Loucy (cell line): ENCODE results near the gene TRPM3.

Source experiments
- H2AFZ ChIP-seq: fragments of 200-600 bp; sonication (generic); 2 replicates; pipeline ENCODE4 v1.6.0; 2016; ENCODE audit warnings: antibody characterized with exemption, mild to moderate bottlenecking, low read length, moderate library complexity
- H3F3A ChIP-seq: fragments of 200-600 bp; 2 replicates; pipeline ENCODE4 v1.6.0; 2016; ENCODE audit warnings: antibody characterized with exemption, low read depth, mild to moderate bottlenecking
- H3K27me3 ChIP-seq: fragments of 200-600 bp; sonication (generic); 2 replicates; pipeline ENCODE4 v1.6.1; 2014; ENCODE audit warnings: low read length, mild to moderate bottlenecking; ENCODE audit not compliant: insufficient read depth, poor library complexity, severe bottlenecking
- H3K36me3 ChIP-seq: fragments of 200-600 bp; sonication (generic); 2 replicates; pipeline ENCODE4 v1.6.1; 2016; ENCODE audit warnings: low read length; ENCODE audit not compliant: insufficient read depth
- H3K4me1 ChIP-seq: fragments of 200-600 bp; sonication (generic); 2 replicates; pipeline ENCODE4 v1.5.1; 2014; ENCODE audit warnings: low read length, mild to moderate bottlenecking; ENCODE audit not compliant: insufficient read depth, poor library complexity, severe bottlenecking
- H3K4me2 ChIP-seq: fragments of 200-600 bp; sonication (generic); 2 replicates; pipeline ENCODE4 v1.6.0; 2014; ENCODE audit warnings: antibody characterized with exemption, low read length, low read depth, mild to moderate bottlenecking; ENCODE audit not compliant: poor library complexity, severe bottlenecking
- H3K4me3 ChIP-seq: fragments of 200-600 bp; sonication (generic); 2 replicates; pipeline ENCODE4 v1.5.1; 2014; ENCODE audit warnings: low read length, mild to moderate bottlenecking, mixed read lengths; ENCODE audit not compliant: poor library complexity, severe bottlenecking
- H3K79me2 ChIP-seq: fragments of 200-600 bp; sonication (generic); 2 replicates; pipeline ENCODE4 v1.6.1; 2014; ENCODE audit warnings: low read length; ENCODE audit not compliant: insufficient read depth
- H3K9ac ChIP-seq: fragments of 200-600 bp; sonication (generic); 2 replicates; pipeline ENCODE4 v1.6.0; 2014; ENCODE audit warnings: mild to moderate bottlenecking, low read depth, low read length, moderate library complexity; ENCODE audit not compliant: poor library complexity, severe bottlenecking
- H3K9me2 ChIP-seq: fragments of 200-600 bp; sonication (generic); replicated peaks from 2 replicates; pipeline ENCODE4 v1.6.1; 2016; ENCODE audit warnings: low read depth, low read length, mixed read lengths
- H3K9me3 ChIP-seq: fragments of 200-600 bp; sonication (generic); 2 replicates; pipeline ENCODE4 v1.6.1; 2014; ENCODE audit warnings: mild to moderate bottlenecking, antibody characterized with exemption, low read length, low read depth; ENCODE audit not compliant: insufficient read depth
- H4K20me1 ChIP-seq: fragments of 200-600 bp; sonication (generic); 2 replicates; pipeline ENCODE4 v1.6.0; 2014; ENCODE audit warnings: antibody characterized with exemption, low read length, mild to moderate bottlenecking; ENCODE audit not compliant: insufficient read depth, poor library complexity, severe bottlenecking
- EZH2phosphoT487 ChIP-seq: fragments of 200-600 bp; IDR thresholded peaks from 2 replicates; pipeline ENCODE4 v1.6.1; 2018; ENCODE audit warnings: antibody characterized with exemption, mild to moderate bottlenecking, moderate library complexity, borderline replicate concordance
- TF ChIP-seq, protein P1 (sequence below): fragments of 200-600 bp; sonication (generic); conservative IDR thresholded peaks from 2 replicates; pipeline ENCODE4 v1.5.1; 2014; ENCODE audit warnings: mild to moderate bottlenecking, antibody characterized with exemption, low read length

TRPM3 gene

GRCh38 chr9:70954126-70954525, 167.3 kb downstream of the TRPM3 start:
- Histone ChIP-seq H3K4me2 (no peak overlapping the region), H2AFZ (no peak overlapping the region), H3F3A (no peaks in the 10 kb centered on the region), H4K20me1 (no peaks in the 10 kb centered on the region), H3K4me1 (no peaks in the 10 kb centered on the region), H3K27me3 (no peaks in the 10 kb centered on the region), H3K9ac (no peak overlapping the region), H3K4me3 (no peak overlapping the region), H3K79me2 (no peaks in the 10 kb centered on the region), H3K9me3 (no peaks in the 10 kb centered on the region), H3K36me3 (no peaks in the 10 kb centered on the region), H3K9me2 (no peaks in the 10 kb centered on the region)
- TF ChIP-seq, protein P1, sequence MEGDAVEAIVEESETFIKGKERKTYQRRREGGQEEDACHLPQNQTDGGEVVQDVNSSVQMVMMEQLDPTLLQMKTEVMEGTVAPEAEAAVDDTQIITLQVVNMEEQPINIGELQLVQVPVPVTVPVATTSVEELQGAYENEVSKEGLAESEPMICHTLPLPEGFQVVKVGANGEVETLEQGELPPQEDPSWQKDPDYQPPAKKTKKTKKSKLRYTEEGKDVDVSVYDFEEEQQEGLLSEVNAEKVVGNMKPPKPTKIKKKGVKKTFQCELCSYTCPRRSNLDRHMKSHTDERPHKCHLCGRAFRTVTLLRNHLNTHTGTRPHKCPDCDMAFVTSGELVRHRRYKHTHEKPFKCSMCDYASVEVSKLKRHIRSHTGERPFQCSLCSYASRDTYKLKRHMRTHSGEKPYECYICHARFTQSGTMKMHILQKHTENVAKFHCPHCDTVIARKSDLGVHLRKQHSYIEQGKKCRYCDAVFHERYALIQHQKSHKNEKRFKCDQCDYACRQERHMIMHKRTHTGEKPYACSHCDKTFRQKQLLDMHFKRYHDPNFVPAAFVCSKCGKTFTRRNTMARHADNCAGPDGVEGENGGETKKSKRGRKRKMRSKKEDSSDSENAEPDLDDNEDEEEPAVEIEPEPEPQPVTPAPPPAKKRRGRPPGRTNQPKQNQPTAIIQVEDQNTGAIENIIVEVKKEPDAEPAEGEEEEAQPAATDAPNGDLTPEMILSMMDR: no peak
- no peak for TF ChIP-seq EZH2phosphoT487

- no peak overlapping the region for H3K4me2 ChIP-seq
- no peaks in the 10 kb centered on the region for H3K79me2 ChIP-seq
- no peaks in the 10 kb centered on the region for H3K9me3 ChIP-seq
- TF ChIP-seq, protein P1: no peak
- TF ChIP-seq EZH2phosphoT487: no peak
- no peaks in the 10 kb centered on the region for H4K20me1 ChIP-seq
- no peak overlapping the region for H3K9ac ChIP-seq
- H2AFZ ChIP-seq: no peak overlapping the region
- no peaks in the 10 kb centered on the region for H3K9me2 ChIP-seq
- no peak overlapping the region for H3K4me3 ChIP-seq
- no peaks in the 10 kb centered on the region for H3K27me3 ChIP-seq
- no peaks in the 10 kb centered on the region for H3K36me3 ChIP-seq
- no peaks in the 10 kb centered on the region for H3F3A ChIP-seq
- peaks cover 9% of the 10 kb centered on the region for H3K4me1 ChIP-seq
These were observed 169.4 kb downstream of the TRPM3 start for GRCh38 chr9:70951749-70952727.

- H3K9ac ChIP-seq: no peak overlapping the region
- no peaks in the 10 kb centered on the region for H3K27me3 ChIP-seq
- TF ChIP-seq, protein P1: no peak
- TF ChIP-seq EZH2phosphoT487: no peak
- peaks cover 11% of the 10 kb centered on the region for H3K4me1 ChIP-seq
- no peak overlapping the region for H3K4me3 ChIP-seq
- no peak overlapping the region for H2AFZ ChIP-seq
- no peaks in the 10 kb centered on the region for H3K79me2 ChIP-seq
- no peaks in the 10 kb centered on the region for H3K9me3 ChIP-seq
- no peaks in the 10 kb centered on the region for H3K36me3 ChIP-seq
- no peaks in the 10 kb centered on the region for H3F3A ChIP-seq
- no peak overlapping the region for H3K4me2 ChIP-seq
- no peaks in the 10 kb centered on the region for H4K20me1 ChIP-seq
- no peaks in the 10 kb centered on the region for H3K9me2 ChIP-seq
These were observed 171.2 kb downstream of the TRPM3 start for GRCh38 chr9:70950270-70950669.
